Thyroid gland (tissue), 4 donors: ENCODE data around the gene DIS3L2.

Experiments
- CTCF ChIP-seq, 6 experiments: fragments of 200-600 bp in 3 of 6; fragments of 450-650 bp in 3 of 6; sonication (generic) in 3 of 6; IDR thresholded peaks; one replicate each; pipeline ENCODE4 v1.5.1; 2016 to 2019; ENCODE audit warnings: antibody characterized with exemption in 6 of 6, mild to moderate bottlenecking in 2 of 6, inconsistent platforms in 1 of 6, moderate library complexity in 1 of 6
- POLR2A ChIP-seq, 2 donors: fragments of 450-650 bp; IDR thresholded peaks; one replicate each; pipeline ENCODE4 v1.6.1; 2017; ENCODE audit warnings: antibody characterized with exemption in 2 of 2, mild to moderate bottlenecking in 2 of 2, moderate library complexity in 1 of 2

GRCh38 chr2:232225429-232225828, 263.9 kb downstream of the DIS3L2 start:
- TF ChIP-seq CTCF (IDR thresholded peaks at IDR 0.05) (no peak), POLR2A (IDR thresholded peaks at IDR 0.05) (no peak)
